IPS-15b (cell line): ENCODE results near the gene NRP2.

Source experiments
- H3K27me3 ChIP-seq: one replicate; pipeline ENCODE4 v1.6.1; 2013; ENCODE audit warnings: low read length; ENCODE audit not compliant: control insufficient read depth, insufficient read depth
- H3K36me3 ChIP-seq: one replicate; pipeline ENCODE4 v1.6.1; 2013; ENCODE audit warnings: low read length; ENCODE audit not compliant: control insufficient read depth, insufficient read depth
- H3K4me1 ChIP-seq: one replicate; pipeline ENCODE4 v1.6.1; 2013; ENCODE audit warnings: mild to moderate bottlenecking, low read length; ENCODE audit not compliant: control insufficient read depth, insufficient read depth
- H3K4me3 ChIP-seq: one replicate; pipeline ENCODE4 v1.5.1; 2013; ENCODE audit warnings: low read depth, low read length
- H3K9ac ChIP-seq: one replicate; pipeline ENCODE4 v1.6.1; 2013; ENCODE audit warnings: low read depth, mild to moderate bottlenecking, low read length
- H3K9me3 ChIP-seq: one replicate; pipeline ENCODE4 v1.6.1; 2013; ENCODE audit warnings: mild to moderate bottlenecking, low read length; ENCODE audit not compliant: control insufficient read depth, insufficient read depth

The NRP2 gene

GRCh38 chr2:205836477-205837221, 154.3 kb downstream of the NRP2 start:
- H3K27me3 ChIP-seq: no peaks in the 10 kb centered on the region
- peaks cover 6% of the 10 kb centered on the region for H3K4me1 ChIP-seq
- no peaks in the 10 kb centered on the region for H3K36me3 ChIP-seq
- H3K4me3 ChIP-seq: no peak overlapping the region
- no peaks in the 10 kb centered on the region for H3K9me3 ChIP-seq
- H3K9ac ChIP-seq: no peak overlapping the region

- Histone ChIP-seq H3K4me1 (peaks cover 6% of the 10 kb centered on the region), H3K9me3 (no peaks in the 10 kb centered on the region), H3K36me3 (no peaks in the 10 kb centered on the region), H3K9ac (no peak overlapping the region), H3K27me3 (no peaks in the 10 kb centered on the region), H3K4me3 (no peak overlapping the region)
Measured at GRCh38 chr2:205837663-205838062, 155.4 kb downstream of the NRP2 start.

DNA sequence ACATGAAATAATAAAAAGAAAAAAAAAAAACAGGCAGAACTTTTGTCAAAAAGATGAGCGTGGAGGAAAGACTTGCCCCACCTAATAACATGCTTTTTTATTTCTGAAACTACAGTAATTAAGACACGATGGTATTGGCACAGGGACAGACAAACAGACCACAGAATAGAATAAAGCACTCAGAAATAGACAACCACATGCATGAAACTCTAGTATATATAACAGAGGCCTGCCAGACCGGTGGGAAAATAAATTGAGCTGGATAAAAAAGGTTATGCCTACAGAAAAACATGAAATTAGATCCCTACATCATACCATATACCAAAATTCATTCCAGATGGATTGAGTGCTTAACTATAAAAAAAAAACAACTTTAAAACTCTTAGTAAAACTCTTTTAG, 163.1 kb downstream of the NRP2 start:
- no peak overlapping the region for H3K4me3 ChIP-seq
- no peaks in the 10 kb centered on the region for H3K9me3 ChIP-seq
- no peaks in the 10 kb centered on the region for H3K27me3 ChIP-seq
- H3K9ac ChIP-seq: no peak overlapping the region
- H3K4me1 ChIP-seq: no peaks in the 10 kb centered on the region
- H3K36me3 ChIP-seq: no peaks in the 10 kb centered on the region
